Natural killer cell treated with Interleukin-12 subunit alpha and Interleukin-12 subunit beta and Interleukin-15 and Interleukin-18, amount 100 ng/mL, for 72 hours (primary cell): ENCODE measurements around the gene PKIG. TPM values are rescaled to one million over a fixed set of nuclear protein-coding genes. Genes with fewer than 3 reads are reported as not detected.
A peak's percentile ranks its signal among the peaks of the same experiment; 100 is the strongest.

Experiments
- ATAC-seq, 2 donors: fragments of 150-1000 bp; cut with Tn5 transposase in 1 of 2; sonication (Bioruptor Pico), chemical (Tn5 transposase) in 1 of 2; 2 replicates each; pipeline ENCODE4 v1.10.0; 2021
- DNase-seq: peaks from one replicate; pipeline ENCODE4 v3.0.0; 2022; ENCODE audit warnings: low spot score
- H3K27ac Mint-ChIP-seq, 2 donors: 1 replicate in 1 of 2; 2 replicates in 1 of 2; pipeline ENCODE4 v1.8.0; 2022; ENCODE audit warnings: mixed read lengths in 2 of 2, mild to moderate bottlenecking in 1 of 2, moderate library complexity in 1 of 2
- H3K27me3 Mint-ChIP-seq, 2 donors: 1 replicate in 1 of 2; 2 replicates in 1 of 2; pipeline ENCODE4 v1.8.0; 2022; ENCODE audit warnings: mixed read lengths in 2 of 2
- H3K36me3 Mint-ChIP-seq: one replicate; pipeline ENCODE4 v1.8.0; 2022; ENCODE audit warnings: mixed read lengths
- H3K4me1 Mint-ChIP-seq, 2 donors: 1 replicate in 1 of 2; 2 replicates in 1 of 2; pipeline ENCODE4 v1.8.0; 2022; ENCODE audit warnings: low read depth in 2 of 2, mixed read lengths in 2 of 2, mild to moderate bottlenecking in 1 of 2
- H3K4me3 Mint-ChIP-seq: one replicate; pipeline ENCODE4 v1.8.0; 2022; ENCODE audit warnings: mixed read lengths
- H3K9me3 Mint-ChIP-seq: 2 replicates; pipeline ENCODE4 v1.8.0; 2022; ENCODE audit warnings: mixed read lengths
- total RNA-seq, 2 donors: library from RNA; stranded (reverse); gene quantifications; one replicate each; pipeline ENCODE4 v1.2.3, GENCODE V29; 2022

Gene PKIG
- total RNA-seq, 2 donors from 2014 or later, result 2.4 to 3.4 TPM

GRCh38 chr20:44637042-44637441, 54.7 kb downstream of the PKIG start:
- DNase-seq, result no peak
- no peak for ATAC-seq
- H3K9me3 Mint-ChIP-seq, result no peaks in the 10 kb centered on the region
- H3K36me3 Mint-ChIP-seq, result peaks cover 6% of the 10 kb centered on the region
- no peak overlapping the region for H3K4me3 Mint-ChIP-seq
- peak overlapping the region in 1 of 2 donors; percentile 51 for H3K27ac Mint-ChIP-seq
- peaks cover 26 to 40% of the 10 kb centered on the region in 2 donors for H3K4me1 Mint-ChIP-seq
- no peaks in the 10 kb centered on the region for H3K27me3 Mint-ChIP-seq

GRCh38 chr20:44637522-44638372, 55.4 kb downstream of the PKIG start:
- DNase-seq (no peak), ATAC-seq (no peak)
- H3K9me3 Mint-ChIP-seq, result no peaks in the 10 kb centered on the region
- peak overlapping the region in 1 of 2 donors; percentile 90 for H3K27ac Mint-ChIP-seq
- no peaks in the 10 kb centered on the region for H3K27me3 Mint-ChIP-seq
- no peak overlapping the region for H3K4me3 Mint-ChIP-seq
- H3K36me3 Mint-ChIP-seq, result peaks cover 6% of the 10 kb centered on the region
- H3K4me1 Mint-ChIP-seq, result peaks cover 32 to 44% of the 10 kb centered on the region in 2 donors

GRCh38 chr20:44640522-44640921, 58.1 kb downstream of the PKIG start:
- Mint-ChIP-seq H3K36me3 (peaks cover 6% of the 10 kb centered on the region), H3K9me3 (no peaks in the 10 kb centered on the region), H3K4me3 (peak overlapping the region; percentile 72), H3K27ac (peak overlapping the region; percentile 76 to 90), H3K27me3 (no peaks in the 10 kb centered on the region), H3K4me1 (peaks cover 55 to 64% of the 10 kb centered on the region in 2 donors)
- DNase-seq (no peak), ATAC-seq (no peak)

- H3K9me3 Mint-ChIP-seq, result no peaks in the 10 kb centered on the region
- H3K4me3 Mint-ChIP-seq, result peak overlapping the region; percentile 72
- H3K4me1 Mint-ChIP-seq, result peaks cover 61 to 62% of the 10 kb centered on the region in 2 donors
- no peaks in the 10 kb centered on the region for H3K27me3 Mint-ChIP-seq
- ATAC-seq (no peak), DNase-seq (no peak)
- H3K27ac Mint-ChIP-seq, result peak overlapping the region; percentile 76 to 90
- peaks cover 6% of the 10 kb centered on the region for H3K36me3 Mint-ChIP-seq
These were observed 58.9 kb downstream of the PKIG start for GRCh38 chr20:44641325-44641724.

GRCh38 chr20:44642203-44643153, 60.1 kb downstream of the PKIG start:
- H3K4me3 Mint-ChIP-seq, result peak overlapping the region; percentile 72
- peak overlapping the region; percentile 76 to 90 for H3K27ac Mint-ChIP-seq
- ATAC-seq, result peak; percentile 65 to 82
- no peaks in the 10 kb centered on the region for H3K9me3 Mint-ChIP-seq
- H3K36me3 Mint-ChIP-seq, result peaks cover 6% of the 10 kb centered on the region
- no peaks in the 10 kb centered on the region for H3K27me3 Mint-ChIP-seq
- peaks cover 67 to 70% of the 10 kb centered on the region in 2 donors for H3K4me1 Mint-ChIP-seq
- peak; percentile 85 for DNase-seq

GRCh38 chr20:44643154-44643519, 60.8 kb downstream of the PKIG start:
- H3K27me3 Mint-ChIP-seq, result no peaks in the 10 kb centered on the region
- H3K9me3 Mint-ChIP-seq, result no peaks in the 10 kb centered on the region
- peaks cover 67 to 70% of the 10 kb centered on the region in 2 donors for H3K4me1 Mint-ChIP-seq
- ATAC-seq, result no peak
- peak overlapping the region; percentile 72 for H3K4me3 Mint-ChIP-seq
- no peak for DNase-seq
- peaks cover 6% of the 10 kb centered on the region for H3K36me3 Mint-ChIP-seq
- peak overlapping the region; percentile 76 to 90 for H3K27ac Mint-ChIP-seq

- H3K9me3 Mint-ChIP-seq, result no peaks in the 10 kb centered on the region
- peaks cover 4% of the 10 kb centered on the region for H3K36me3 Mint-ChIP-seq
- ATAC-seq (peak; percentile 37 to 61), DNase-seq (peak; percentile 70)
- peaks cover 67 to 69% of the 10 kb centered on the region in 2 donors for H3K4me1 Mint-ChIP-seq
- H3K4me3 Mint-ChIP-seq, result peak overlapping the region; percentile 72
- H3K27me3 Mint-ChIP-seq, result no peaks in the 10 kb centered on the region
- H3K27ac Mint-ChIP-seq, result peak overlapping the region; percentile 76 to 90
These were observed 61.3 kb downstream of the PKIG start for GRCh38 chr20:44643596-44644229.

- H3K27me3 Mint-ChIP-seq, result no peaks in the 10 kb centered on the region
- H3K36me3 Mint-ChIP-seq, result no peaks in the 10 kb centered on the region
- peak; percentile 63 for DNase-seq
- peak overlapping the region; percentile 72 for H3K4me3 Mint-ChIP-seq
- H3K4me1 Mint-ChIP-seq, result peaks cover 65 to 69% of the 10 kb centered on the region in 2 donors
- ATAC-seq, result no peak
- H3K9me3 Mint-ChIP-seq, result no peaks in the 10 kb centered on the region
- H3K27ac Mint-ChIP-seq, result peak overlapping the region; percentile 76 to 90
These were observed 61.8 kb downstream of the PKIG start for GRCh38 chr20:44644230-44644617.

GRCh38 chr20:44644667-44645131, 62.3 kb downstream of the PKIG start:
- Mint-ChIP-seq H3K27ac (peak overlapping the region; percentile 76 to 90), H3K27me3 (no peaks in the 10 kb centered on the region), H3K4me1 (peaks cover 68 to 69% of the 10 kb centered on the region in 2 donors), H3K4me3 (peak overlapping the region; percentile 72), H3K9me3 (no peaks in the 10 kb centered on the region), H3K36me3 (no peaks in the 10 kb centered on the region)
- peak; percentile 69 for DNase-seq
- ATAC-seq, result peak; percentile 58 to 63

GRCh38 chr20:44646023-44646640, 63.8 kb downstream of the PKIG start:
- Mint-ChIP-seq H3K4me3 (peak overlapping the region; percentile 82), H3K9me3 (no peaks in the 10 kb centered on the region), H3K36me3 (no peaks in the 10 kb centered on the region), H3K27ac (peak overlapping the region; percentile 76 to 90), H3K4me1 (peaks cover 71 to 74% of the 10 kb centered on the region in 2 donors), H3K27me3 (no peaks in the 10 kb centered on the region)
- DNase-seq, result peak; percentile 49
- peak in 1 of 2 donors; percentile 54 for ATAC-seq

GRCh38 chr20:44646641-44647274, 64.4 kb downstream of the PKIG start:
- Mint-ChIP-seq H3K27me3 (no peaks in the 10 kb centered on the region), H3K36me3 (no peaks in the 10 kb centered on the region), H3K9me3 (no peaks in the 10 kb centered on the region), H3K4me1 (peaks cover 66 to 70% of the 10 kb centered on the region in 2 donors), H3K4me3 (peak overlapping the region; percentile 82), H3K27ac (peak overlapping the region; percentile 76 to 90)
- peak; percentile 51 for DNase-seq
- ATAC-seq, result peak in 1 of 2 donors; percentile 45

- no peaks in the 10 kb centered on the region for H3K27me3 Mint-ChIP-seq
- peaks cover 61 to 64% of the 10 kb centered on the region in 2 donors for H3K4me1 Mint-ChIP-seq
- H3K27ac Mint-ChIP-seq, result peak overlapping the region; percentile 40 to 88
- no peak overlapping the region for H3K4me3 Mint-ChIP-seq
- no peak for ATAC-seq
- H3K9me3 Mint-ChIP-seq, result no peaks in the 10 kb centered on the region
- H3K36me3 Mint-ChIP-seq, result peaks cover 6% of the 10 kb centered on the region
- DNase-seq, result peak; percentile 51
These were observed 65.7 kb downstream of the PKIG start for GRCh38 chr20:44648068-44648467.
